ENCODE results near the gene LRRC7. TPM values are rescaled to one million over a fixed set of nuclear protein-coding genes. Genes with fewer than 3 reads are reported as not detected.

Gene LRRC7
- total and polyA plus RNA-seq, 2 donors from 2014 or later, result 0.19 to 0.37 TPM

- TF ChIP-seq CTCF (IDR thresholded peaks at IDR 0.05; ENCODE audit: borderline replicate concordance, extremely low read depth, insufficient read depth), result no peak
- Histone ChIP-seq H3K27me3 (ENCODE audit: control insufficient read depth, insufficient read depth, low read length) (no peaks in the 10 kb centered on the region), H3K9me3 (ENCODE audit: control insufficient read depth in 2 of 3, insufficient read depth in 1 of 3, low read length in 3 of 3) (no peaks in the 10 kb centered on the region), H3K36me3 (ENCODE audit: control insufficient read depth in 2 of 3, insufficient read depth in 3 of 3, low read length in 3 of 3) (no peaks in the 10 kb centered on the region), H3K27ac (ENCODE audit: low read depth in 2 of 2, low read length in 2 of 2) (no peak overlapping the region), H3K9ac (ENCODE audit: low read length in 3 of 3) (no peak overlapping the region), H3K4me3 (ENCODE audit: low read length in 3 of 3) (no peak overlapping the region), H3K4me1 (ENCODE audit: control insufficient read depth in 2 of 3, insufficient read depth in 2 of 3, low read depth in 1 of 3, low read length in 3 of 3) (no peaks in the 10 kb centered on the region)
- intact Hi-C loops (cut with DNase I), result no loop called here
- DNase-seq (no peak), FAIRE-seq (no peak)
These were observed 399.6 kb downstream of the LRRC7 start for GRCh38 chr1:69967245-69967766.

- Histone ChIP-seq H3K9me3 (ENCODE audit: control insufficient read depth in 2 of 3, insufficient read depth in 1 of 3, low read length in 3 of 3) (no peaks in the 10 kb centered on the region), H3K36me3 (ENCODE audit: control insufficient read depth in 2 of 3, insufficient read depth in 3 of 3, low read length in 3 of 3) (no peaks in the 10 kb centered on the region), H3K27me3 (ENCODE audit: control insufficient read depth, insufficient read depth, low read length) (no peaks in the 10 kb centered on the region), H3K9ac (ENCODE audit: low read length in 3 of 3) (no peak overlapping the region), H3K4me3 (ENCODE audit: low read length in 3 of 3) (no peak overlapping the region), H3K27ac (ENCODE audit: low read depth in 2 of 2, low read length in 2 of 2) (no peak overlapping the region), H3K4me1 (ENCODE audit: control insufficient read depth in 2 of 3, insufficient read depth in 2 of 3, low read depth in 1 of 3, low read length in 3 of 3) (no peaks in the 10 kb centered on the region)
- DNase-seq (no peak), FAIRE-seq (no peak)
- intact Hi-C loops (cut with DNase I), result no loop called here
- no peak for TF ChIP-seq CTCF (IDR thresholded peaks at IDR 0.05; ENCODE audit: borderline replicate concordance, extremely low read depth, insufficient read depth)
These were observed 409.2 kb downstream of the LRRC7 start for GRCh38 chr1:69976896-69977295.

GRCh38 chr1:69982992-69983391 lies 415.3 kb downstream of the LRRC7 start:
- DNase-seq (no peak), FAIRE-seq (no peak)

More at GRCh38 chr1:69982992-69983391, 415.3 kb downstream of the LRRC7 start:
- Histone ChIP-seq H3K27me3 (ENCODE audit: control insufficient read depth, insufficient read depth, low read length) (no peaks in the 10 kb centered on the region), H3K9me3 (ENCODE audit: control insufficient read depth in 2 of 3, insufficient read depth in 1 of 3, low read length in 3 of 3) (no peaks in the 10 kb centered on the region), H3K36me3 (ENCODE audit: control insufficient read depth in 2 of 3, insufficient read depth in 3 of 3, low read length in 3 of 3) (no peaks in the 10 kb centered on the region), H3K9ac (ENCODE audit: low read length in 3 of 3) (no peak overlapping the region), H3K27ac (ENCODE audit: low read depth in 2 of 2, low read length in 2 of 2) (no peak overlapping the region), H3K4me1 (ENCODE audit: control insufficient read depth in 2 of 3, insufficient read depth in 2 of 3, low read depth in 1 of 3, low read length in 3 of 3) (no peaks in the 10 kb centered on the region), H3K4me3 (ENCODE audit: low read length in 3 of 3) (no peak overlapping the region)
- intact Hi-C loops (cut with DNase I), result no loop called here
- no peak for TF ChIP-seq CTCF (IDR thresholded peaks at IDR 0.05; ENCODE audit: borderline replicate concordance, extremely low read depth, insufficient read depth)
